Nephron (organoid): ENCODE data around the gene TM4SF20.

Experiments used
- H3K27ac Mint-ChIP-seq, 3 experiments: 2 replicates each; pipeline ENCODE4 v1.8.0; 2020; ENCODE audit warnings: mixed read lengths in 3 of 3, mild to moderate bottlenecking in 2 of 3, moderate library complexity in 1 of 3
- H3K27me3 Mint-ChIP-seq: 2 replicates; pipeline ENCODE4 v1.8.0; 2021; ENCODE audit warnings: low read depth, mild to moderate bottlenecking, moderate library complexity, mixed read lengths
- H3K36me3 Mint-ChIP-seq: 2 replicates; pipeline ENCODE4 v1.8.0; 2020; ENCODE audit warnings: low read depth, mixed read lengths
- H3K4me1 Mint-ChIP-seq: 2 replicates; pipeline ENCODE4 v1.8.0; 2020; ENCODE audit warnings: mixed read lengths
- H3K4me3 Mint-ChIP-seq, 3 experiments: 2 replicates each; pipeline ENCODE4 v1.8.0; 2020; ENCODE audit warnings: mild to moderate bottlenecking in 3 of 3, mixed read lengths in 3 of 3, moderate library complexity in 2 of 3
- H3K9me3 Mint-ChIP-seq: 2 replicates; pipeline ENCODE4 v1.8.0; 2020; ENCODE audit warnings: mixed read lengths
- TF ChIP-seq, protein P1 (sequence below), 3 experiments: fragments of 200-600 bp; sonication (generic); IDR thresholded peaks; one replicate each; pipeline ENCODE4 v1.5.0; 2021; ENCODE audit warnings: antibody characterized with exemption in 3 of 3; ENCODE audit not compliant: unreplicated experiment in 3 of 3

TM4SF20 gene

DNA sequence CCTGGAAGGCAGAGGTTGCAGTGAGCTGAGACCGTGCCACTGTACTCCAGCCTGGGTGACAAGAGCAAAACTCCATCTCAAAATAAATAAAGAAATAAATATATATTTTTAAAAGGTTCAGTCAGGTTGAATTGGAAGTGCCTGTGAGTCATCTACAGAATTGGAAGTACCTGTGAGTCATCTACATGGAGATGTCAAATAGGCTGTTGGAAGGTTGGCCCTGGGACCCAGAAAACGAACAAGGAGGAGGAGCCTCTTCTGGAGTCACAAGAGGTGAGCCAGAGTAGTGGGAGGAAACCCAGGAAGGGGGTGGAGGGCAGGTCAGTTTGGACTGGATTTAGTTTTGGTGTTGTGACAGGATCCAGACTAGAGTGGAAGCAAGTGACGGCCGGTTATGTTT is 23.9 kb upstream of the TM4SF20 start:
- Mint-ChIP-seq H3K4me1 (peaks cover 21% of the 10 kb centered on the region), H3K27ac (no peak overlapping the region), H3K4me3 (no peak overlapping the region), H3K9me3 (no peaks in the 10 kb centered on the region), H3K27me3 (peaks cover 4% of the 10 kb centered on the region), H3K36me3 (no peaks in the 10 kb centered on the region)
- TF ChIP-seq, protein P1, sequence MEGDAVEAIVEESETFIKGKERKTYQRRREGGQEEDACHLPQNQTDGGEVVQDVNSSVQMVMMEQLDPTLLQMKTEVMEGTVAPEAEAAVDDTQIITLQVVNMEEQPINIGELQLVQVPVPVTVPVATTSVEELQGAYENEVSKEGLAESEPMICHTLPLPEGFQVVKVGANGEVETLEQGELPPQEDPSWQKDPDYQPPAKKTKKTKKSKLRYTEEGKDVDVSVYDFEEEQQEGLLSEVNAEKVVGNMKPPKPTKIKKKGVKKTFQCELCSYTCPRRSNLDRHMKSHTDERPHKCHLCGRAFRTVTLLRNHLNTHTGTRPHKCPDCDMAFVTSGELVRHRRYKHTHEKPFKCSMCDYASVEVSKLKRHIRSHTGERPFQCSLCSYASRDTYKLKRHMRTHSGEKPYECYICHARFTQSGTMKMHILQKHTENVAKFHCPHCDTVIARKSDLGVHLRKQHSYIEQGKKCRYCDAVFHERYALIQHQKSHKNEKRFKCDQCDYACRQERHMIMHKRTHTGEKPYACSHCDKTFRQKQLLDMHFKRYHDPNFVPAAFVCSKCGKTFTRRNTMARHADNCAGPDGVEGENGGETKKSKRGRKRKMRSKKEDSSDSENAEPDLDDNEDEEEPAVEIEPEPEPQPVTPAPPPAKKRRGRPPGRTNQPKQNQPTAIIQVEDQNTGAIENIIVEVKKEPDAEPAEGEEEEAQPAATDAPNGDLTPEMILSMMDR (IDR thresholded peaks at IDR 0.05; ENCODE audit: unreplicated experiment in 3 of 3) = no peak

DNA sequence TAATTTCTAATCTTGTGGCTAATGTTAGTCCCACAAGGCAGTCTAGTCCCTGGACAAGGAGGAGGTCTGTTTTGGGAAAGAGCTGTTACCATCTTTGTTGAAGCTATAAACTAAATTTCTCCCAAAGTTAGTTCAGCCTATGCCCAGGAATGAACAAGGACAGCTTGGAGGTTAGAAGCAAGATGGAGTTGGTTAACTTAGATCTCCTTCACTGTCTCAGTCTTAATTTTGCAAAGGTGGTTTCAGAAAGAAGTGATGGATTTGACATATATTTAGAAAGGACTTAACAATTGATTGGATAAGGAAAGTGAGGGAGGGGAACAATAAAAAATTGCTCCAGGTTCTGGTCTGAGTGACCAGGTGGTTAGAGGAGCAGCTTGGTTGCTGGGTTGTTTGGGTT is 23.2 kb upstream of the TM4SF20 start:
- H3K36me3 Mint-ChIP-seq = no peaks in the 10 kb centered on the region
- no peak overlapping the region for H3K27ac Mint-ChIP-seq
- H3K27me3 Mint-ChIP-seq = peaks cover 4% of the 10 kb centered on the region
- TF ChIP-seq, protein P1 (IDR thresholded peaks at IDR 0.05; ENCODE audit: unreplicated experiment in 3 of 3) = no peak
- no peaks in the 10 kb centered on the region for H3K9me3 Mint-ChIP-seq
- peaks cover 15% of the 10 kb centered on the region for H3K4me1 Mint-ChIP-seq
- no peak overlapping the region for H3K4me3 Mint-ChIP-seq

DNA sequence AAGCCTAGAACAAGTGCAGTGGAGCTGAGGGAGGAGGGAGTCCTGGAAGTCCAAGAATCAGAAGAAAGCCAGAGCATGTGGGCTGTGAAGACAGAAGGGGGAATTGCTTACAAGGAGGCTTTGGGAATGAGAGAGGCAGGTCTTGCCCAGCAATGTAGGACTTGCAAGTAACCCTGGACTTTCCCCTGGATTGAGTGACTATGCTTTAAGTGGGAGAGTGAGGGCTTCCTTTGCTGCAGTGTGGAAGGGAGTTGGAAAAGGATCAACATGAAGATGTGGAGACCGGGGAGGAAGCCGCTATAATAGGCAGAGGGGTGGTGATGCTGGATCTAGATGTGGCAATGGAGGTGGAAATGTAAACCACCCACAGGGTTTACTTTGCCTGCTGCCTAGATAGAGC is 22.4 kb upstream of the TM4SF20 start:
- Mint-ChIP-seq H3K4me1 (peaks cover 8% of the 10 kb centered on the region), H3K9me3 (no peaks in the 10 kb centered on the region), H3K27ac (no peak overlapping the region), H3K36me3 (no peaks in the 10 kb centered on the region), H3K4me3 (no peak overlapping the region), H3K27me3 (peaks cover 4% of the 10 kb centered on the region)
- TF ChIP-seq, protein P1 (IDR thresholded peaks at IDR 0.05; ENCODE audit: unreplicated experiment in 3 of 3) = no peak

DNA sequence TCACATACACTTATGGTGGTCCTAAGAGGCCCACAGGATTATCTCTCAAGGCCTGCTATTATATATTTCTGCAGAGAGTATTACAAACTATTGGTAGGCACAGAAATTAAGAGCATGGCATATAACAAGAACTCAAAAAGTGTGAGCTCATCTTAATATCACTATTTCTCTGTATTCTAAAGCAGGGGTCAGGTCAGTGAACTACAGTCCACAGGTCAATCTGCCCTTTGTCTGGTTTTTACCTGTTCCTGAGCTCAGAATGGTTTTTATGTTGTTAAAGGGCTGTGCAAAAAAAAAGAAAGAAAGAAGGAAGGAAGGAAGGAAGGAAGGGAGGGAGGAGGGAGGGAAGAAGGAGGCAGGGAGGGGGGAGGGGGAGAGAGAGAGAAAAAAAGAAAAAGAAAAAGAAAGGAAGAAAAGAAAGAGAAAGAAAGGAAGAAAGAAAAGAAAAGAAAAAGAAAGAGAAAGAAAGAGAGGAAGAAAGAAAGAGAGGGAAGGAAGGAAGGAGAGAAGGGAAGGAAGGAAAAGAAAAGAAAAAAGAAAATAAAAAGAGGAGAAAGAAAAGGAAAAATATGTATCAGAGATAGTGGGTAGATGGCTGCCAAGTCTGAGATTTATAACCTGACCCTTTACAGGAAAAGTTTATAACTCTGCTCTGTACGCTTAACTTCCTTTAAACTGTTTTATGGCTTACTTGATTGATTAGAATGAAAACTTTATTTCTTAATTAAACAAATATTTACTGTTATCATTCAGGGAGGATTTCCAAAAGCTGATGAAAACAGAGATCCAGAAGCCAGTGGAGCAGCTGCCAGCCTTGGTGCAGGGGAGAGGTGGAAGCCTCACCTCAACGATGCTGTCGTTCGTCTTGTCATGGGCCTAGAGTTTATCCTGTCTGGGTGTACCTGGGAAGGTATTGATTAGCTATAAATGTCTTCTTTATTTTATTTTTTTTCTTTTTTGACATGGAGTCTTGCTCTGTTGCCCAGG is 19.9 kb upstream of the TM4SF20 start:
- Mint-ChIP-seq H3K9me3 (no peaks in the 10 kb centered on the region), H3K36me3 (no peaks in the 10 kb centered on the region), H3K4me3 (no peak overlapping the region), H3K4me1 (no peaks in the 10 kb centered on the region), H3K27ac (no peak overlapping the region), H3K27me3 (peaks cover 4% of the 10 kb centered on the region)
- TF ChIP-seq, protein P1 (IDR thresholded peaks at IDR 0.05; ENCODE audit: unreplicated experiment in 3 of 3) = no peak

DNA sequence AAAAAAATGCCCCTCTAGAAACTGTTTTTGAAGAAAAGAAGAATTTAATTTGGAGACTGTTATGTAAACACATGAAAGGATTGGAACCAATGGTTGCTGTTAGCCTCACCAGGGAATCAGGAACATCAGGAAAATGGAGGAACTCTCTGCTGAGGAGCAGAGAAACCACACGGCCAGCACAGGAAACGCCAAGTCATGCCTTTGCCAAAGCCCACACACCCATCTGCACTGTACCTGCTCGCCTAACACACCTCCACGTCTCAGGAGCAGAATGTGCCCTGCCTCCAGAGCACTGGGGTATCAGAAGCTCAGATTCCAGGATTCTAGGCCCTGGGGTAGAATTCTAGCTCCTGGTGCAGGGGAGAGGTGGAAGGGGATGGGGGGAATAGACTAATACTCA is 18.5 kb upstream of the TM4SF20 start:
- peaks cover 3% of the 10 kb centered on the region for H3K4me1 Mint-ChIP-seq
- H3K27ac Mint-ChIP-seq = no peak overlapping the region
- H3K36me3 Mint-ChIP-seq = no peaks in the 10 kb centered on the region
- TF ChIP-seq, protein P1 (IDR thresholded peaks at IDR 0.05; ENCODE audit: unreplicated experiment in 3 of 3) = no peak
- H3K4me3 Mint-ChIP-seq = no peak overlapping the region
- no peaks in the 10 kb centered on the region for H3K9me3 Mint-ChIP-seq
- peaks cover 4% of the 10 kb centered on the region for H3K27me3 Mint-ChIP-seq

DNA sequence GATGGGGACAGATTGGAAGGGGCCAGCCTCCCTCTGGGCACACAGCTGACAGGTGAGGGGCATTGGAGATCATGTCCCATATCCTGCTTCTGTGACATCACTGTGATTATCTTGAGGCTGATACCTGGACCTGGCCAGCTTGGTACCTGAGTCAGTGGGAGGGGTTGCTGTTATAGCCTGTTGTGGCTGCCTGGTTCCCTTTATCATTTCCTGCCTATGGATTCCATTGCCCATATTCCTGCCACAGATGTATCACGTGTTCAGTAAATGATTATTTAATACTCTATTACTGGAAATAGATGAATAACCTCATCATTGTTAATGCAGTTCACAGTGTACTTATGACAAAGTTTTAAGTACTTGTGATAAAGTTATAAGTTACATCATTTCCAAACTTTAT is 16.4 kb upstream of the TM4SF20 start:
- Mint-ChIP-seq H3K4me1 (peaks cover 3% of the 10 kb centered on the region), H3K27me3 (peaks cover 2% of the 10 kb centered on the region), H3K27ac (no peak overlapping the region), H3K36me3 (no peaks in the 10 kb centered on the region), H3K4me3 (no peak overlapping the region), H3K9me3 (no peaks in the 10 kb centered on the region)
- TF ChIP-seq, protein P1 (IDR thresholded peaks at IDR 0.05; ENCODE audit: unreplicated experiment in 3 of 3) = no peak
